ENCODE data around the gene ACOT4. TPM values are rescaled to one million over a fixed set of nuclear protein-coding genes. Genes with fewer than 3 reads are reported as not detected.

ACOT4 gene
- total and polyA plus RNA-seq, 4 donors = 0.60 to 4.2 (median 2.0) TPM

DNA sequence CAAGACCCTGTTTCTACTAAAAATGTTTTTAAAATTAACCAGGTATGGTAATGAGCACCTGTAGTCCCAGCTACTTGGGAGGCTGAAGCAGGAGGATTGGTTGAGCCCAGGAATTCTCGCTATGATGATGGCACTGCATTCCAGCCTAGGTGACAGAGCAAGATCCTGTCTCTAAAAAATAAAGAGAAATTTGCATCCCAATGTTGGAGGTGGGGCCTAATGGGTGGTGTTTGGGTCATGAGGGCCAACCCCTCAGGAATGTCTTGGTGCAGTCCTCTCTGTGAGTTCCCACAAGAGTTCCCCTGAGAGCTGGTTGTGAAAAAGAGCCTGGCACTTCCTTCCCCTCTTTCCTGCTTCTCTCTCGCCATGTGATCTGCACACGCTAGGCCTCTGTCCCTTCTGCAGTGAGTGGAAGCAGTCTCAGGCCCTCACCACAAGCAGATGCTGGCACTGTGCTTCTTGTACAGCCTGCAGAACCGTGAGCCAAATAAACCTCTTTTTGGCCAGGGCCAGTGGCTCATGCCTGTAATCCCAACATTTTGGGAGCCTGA, 31.9 kb downstream of the ACOT4 start:
- H3K9me3 ChIP-seq (ENCODE audit: control insufficient read depth in 4 of 4, insufficient read depth in 3 of 4, low read length in 3 of 4) = peaks cover 0 to 2% (median 0%) of the 10 kb centered on the region in 4 donors
- no peak overlapping the region for H3K4me3 ChIP-seq
- no peak for DNase-seq
- no peak for TF ChIP-seq CTCF (IDR thresholded peaks at IDR 0.05; ENCODE audit: control extremely low read depth, extremely low read depth)
- peaks cover 0 to 8% (median 0%) of the 10 kb centered on the region in 5 donors for H3K4me1 ChIP-seq (ENCODE audit: control insufficient read depth in 5 of 5, insufficient read depth in 5 of 5, low read length in 5 of 5)
- no peak overlapping the region for H3K9ac ChIP-seq (ENCODE audit: insufficient read depth in 1 of 2, low read length in 2 of 2)
- 67 to 88% methylated on average over 4 of the region's 4 CpGs for WGBS, 2 donors
- ATAC-seq (ENCODE audit: insufficient read depth, low FRiP score) = no peak
- H3K27ac ChIP-seq (ENCODE audit: low read depth in 1 of 2, low read length in 1 of 2) = no peak overlapping the region
- no peaks in the 10 kb centered on the region for H3K36me3 ChIP-seq (ENCODE audit: control insufficient read depth in 4 of 4, insufficient read depth in 4 of 4, low read length in 4 of 4)
- no peaks in the 10 kb centered on the region for H3K27me3 ChIP-seq (ENCODE audit: control insufficient read depth in 3 of 3, insufficient read depth in 3 of 3, low read length in 2 of 3)

- Histone ChIP-seq H3K4me3 (no peak overlapping the region), H3K9ac (ENCODE audit: insufficient read depth in 1 of 2, low read length in 2 of 2) (no peak overlapping the region), H3K27ac (ENCODE audit: low read depth in 1 of 2, low read length in 1 of 2) (no peak overlapping the region), H3K27me3 (ENCODE audit: control insufficient read depth in 3 of 3, insufficient read depth in 3 of 3, low read length in 2 of 3) (no peaks in the 10 kb centered on the region), H3K36me3 (ENCODE audit: control insufficient read depth in 4 of 4, insufficient read depth in 4 of 4, low read length in 4 of 4) (no peaks in the 10 kb centered on the region), H3K9me3 (ENCODE audit: control insufficient read depth in 4 of 4, insufficient read depth in 3 of 4, low read length in 3 of 4) (peaks cover 0 to 2% (median 0%) of the 10 kb centered on the region in 4 donors), H3K4me1 (ENCODE audit: control insufficient read depth in 5 of 5, insufficient read depth in 5 of 5, low read length in 5 of 5) (peaks cover 0 to 8% (median 0%) of the 10 kb centered on the region in 5 donors)
- no peak for TF ChIP-seq CTCF (IDR thresholded peaks at IDR 0.05; ENCODE audit: control extremely low read depth, extremely low read depth)
- ATAC-seq (ENCODE audit: insufficient read depth, low FRiP score) (no peak), DNase-seq (peak in 2 of 3 donors; percentile 26 to 57)
- 44 to 68% methylated on average over 1 of the region's 1 CpG for WGBS, 2 donors
Measured at GRCh38 chr14:73625706-73626105, 34.0 kb downstream of the ACOT4 start.

- no peaks in the 10 kb centered on the region for H3K27me3 ChIP-seq (ENCODE audit: control insufficient read depth in 3 of 3, insufficient read depth in 3 of 3, low read length in 2 of 3)
- no peak overlapping the region for H3K9ac ChIP-seq (ENCODE audit: insufficient read depth in 1 of 2, low read length in 2 of 2)
- H3K27ac ChIP-seq (ENCODE audit: low read depth in 1 of 2, low read length in 1 of 2) = no peak overlapping the region
- no peak overlapping the region for H3K4me3 ChIP-seq
- 74 to 83% methylated on average over 2 of the region's 2 CpGs for WGBS, 2 donors
- H3K36me3 ChIP-seq (ENCODE audit: control insufficient read depth in 4 of 4, insufficient read depth in 4 of 4, low read length in 4 of 4) = no peaks in the 10 kb centered on the region
- no peak for ATAC-seq (ENCODE audit: insufficient read depth, low FRiP score)
- TF ChIP-seq CTCF (IDR thresholded peaks at IDR 0.05; ENCODE audit: control extremely low read depth, extremely low read depth) = no peak
- peaks cover 0 to 8% (median 0%) of the 10 kb centered on the region in 5 donors for H3K4me1 ChIP-seq (ENCODE audit: control insufficient read depth in 5 of 5, insufficient read depth in 5 of 5, low read length in 5 of 5)
- H3K9me3 ChIP-seq (ENCODE audit: control insufficient read depth in 4 of 4, insufficient read depth in 3 of 4, low read length in 3 of 4) = peaks cover 0 to 2% (median 0%) of the 10 kb centered on the region in 4 donors
- no peak for DNase-seq
Measured at GRCh38 chr14:73627151-73627558, 35.5 kb downstream of the ACOT4 start.

Data from lung (tissue), 12 donors.